Right renal pelvis (tissue), 4 donors: Measurements from ENCODE around the gene DYNLT5. TPM values are rescaled to one million over a fixed set of nuclear protein-coding genes. Genes with fewer than 3 reads are reported as not detected.
"Not testable (repeated sequence)": the region's sequence is repeated elsewhere in the genome, so short reads cannot be mapped to it uniquely, and the experiment has no call there.

Source experiments
- DNase-seq, 4 donors: peaks; one replicate each; pipeline ENCODE4 v3.0.0-alpha.2; 2013; ENCODE audit warnings: low read depth in 4 of 4, low spot score in 3 of 4, missing footprints in 1 of 4
- polyA plus RNA-seq, 4 donors: library from polyadenylated mRNA; unstranded; fragments of 120-200 nt; gene quantifications; one replicate each; pipeline ENCODE4 v1.2.1, GENCODE V29; 2013; ENCODE audit not compliant: insufficient read length in 4 of 4

Gene DYNLT5, protein sequence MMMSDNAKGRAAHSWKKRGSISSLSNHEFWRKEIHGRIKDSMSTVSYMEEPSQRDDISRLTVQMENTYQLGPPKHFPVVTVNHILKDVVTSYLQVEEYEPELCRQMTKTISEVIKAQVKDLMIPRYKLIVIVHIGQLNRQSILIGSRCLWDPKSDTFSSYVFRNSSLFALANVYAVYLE
- polyA plus RNA-seq: 1 to 10 TPM; 1.4 to 3.6 (median 2.0) TPM

DNA sequence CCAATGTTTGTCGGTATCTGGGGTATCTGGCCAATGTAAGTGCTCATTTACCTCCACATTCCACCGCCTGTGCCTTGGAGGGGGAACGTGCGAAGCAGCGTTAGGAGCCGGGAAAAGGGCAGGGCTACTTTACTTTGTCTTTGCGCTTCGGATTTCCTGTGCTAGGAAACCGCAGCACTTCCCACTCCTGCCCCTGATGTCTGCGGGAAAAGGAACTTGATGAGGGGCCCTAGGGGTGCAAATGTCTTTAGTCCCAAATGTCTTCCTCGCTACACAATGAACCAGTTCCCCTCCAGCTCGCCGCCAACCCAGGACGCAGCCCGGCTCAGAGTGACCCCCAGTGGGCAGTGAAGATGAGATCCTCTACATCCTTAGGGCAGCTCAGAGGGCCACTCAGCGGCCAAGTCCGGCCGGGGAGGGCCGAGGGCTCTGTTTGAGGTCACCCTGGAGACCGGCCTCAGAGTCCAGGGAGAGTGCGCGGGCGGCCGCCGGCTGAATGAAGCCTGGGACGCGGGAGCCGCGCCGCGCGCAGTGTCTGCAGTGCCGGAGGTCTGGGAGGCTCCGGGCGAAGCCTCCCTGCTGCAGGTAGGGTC is at the start of gene DYNLT5:
TSS of gene DYNLT5 (plus strand) at position 460 of the 593 bp plus-strand sequence. CDS start 2,200 bp downstream, outside the sequence.
- DNase-seq: peak; percentile 10 to 32 (median 21)

DNA sequence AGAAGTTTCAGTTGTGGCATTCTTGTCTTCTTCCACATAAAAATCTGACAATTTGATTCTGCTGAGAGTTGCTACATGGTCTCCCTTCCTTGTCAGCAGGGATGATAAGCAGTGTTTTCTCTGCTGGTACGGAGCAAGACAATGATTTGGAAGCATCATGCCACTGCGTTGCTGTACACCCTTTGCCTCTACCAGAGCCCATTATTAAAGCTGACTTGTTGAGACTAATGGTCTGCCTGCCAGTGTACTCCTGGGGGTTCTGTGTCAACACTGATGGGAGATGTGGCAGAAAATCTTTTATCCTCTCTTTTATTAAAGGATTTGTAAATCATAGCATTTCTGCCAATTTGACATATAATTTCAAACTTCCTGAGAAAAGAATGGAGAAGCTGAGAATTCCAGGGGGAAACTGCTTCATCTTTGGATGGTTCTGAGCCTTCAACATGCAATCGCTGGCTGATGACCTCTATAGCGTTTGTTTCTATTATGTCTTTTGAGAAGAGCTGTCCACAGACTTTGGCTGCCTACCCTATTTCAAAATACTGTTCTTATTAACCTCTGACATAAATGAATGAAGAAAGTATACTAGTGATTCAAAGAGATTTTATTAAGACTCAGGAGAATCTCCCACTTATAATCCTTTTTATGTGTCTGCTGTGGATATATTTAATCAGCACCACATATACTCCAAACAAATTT is 47.9 kb upstream of the DYNLT5 start:
- no peak for DNase-seq

GRCh38 chr1:66705110-66705509 is 47.1 kb upstream of the DYNLT5 start:
- DNase-seq: no peak

GRCh38 chr1:66711420-66711819 is 40.8 kb upstream of the DYNLT5 start:
- DNase-seq: no peak

GRCh38 chr1:66712839-66713238 is 39.4 kb upstream of the DYNLT5 start:
- DNase-seq: no peak

DNA sequence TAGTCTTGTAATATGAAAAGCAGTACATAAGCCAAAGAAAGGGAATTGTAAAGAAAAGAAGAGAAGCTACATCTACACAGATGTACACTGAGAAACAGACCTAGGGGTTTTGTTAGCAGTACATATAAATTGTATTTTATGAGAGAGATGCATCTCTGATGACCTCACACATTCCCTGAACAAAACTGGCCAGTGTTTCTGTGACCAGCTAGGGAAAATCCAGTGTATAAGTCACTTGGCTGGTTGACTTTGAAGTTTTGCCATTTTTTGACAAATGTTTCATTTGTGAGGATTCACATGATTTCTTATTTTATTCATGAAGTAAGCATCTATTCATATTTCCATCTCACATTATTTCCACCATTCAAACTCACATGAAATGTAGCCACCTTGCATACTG is 28.3 kb upstream of the DYNLT5 start:
- DNase-seq: no peak

GRCh38 chr1:66725885-66726665 is 26.2 kb upstream of the DYNLT5 start:
- peak; percentile 47 to 68 (median 54) for DNase-seq

- DNase-seq: no peak
These were observed 24.2 kb upstream of the DYNLT5 start for GRCh38 chr1:66728021-66728420.

DNA sequence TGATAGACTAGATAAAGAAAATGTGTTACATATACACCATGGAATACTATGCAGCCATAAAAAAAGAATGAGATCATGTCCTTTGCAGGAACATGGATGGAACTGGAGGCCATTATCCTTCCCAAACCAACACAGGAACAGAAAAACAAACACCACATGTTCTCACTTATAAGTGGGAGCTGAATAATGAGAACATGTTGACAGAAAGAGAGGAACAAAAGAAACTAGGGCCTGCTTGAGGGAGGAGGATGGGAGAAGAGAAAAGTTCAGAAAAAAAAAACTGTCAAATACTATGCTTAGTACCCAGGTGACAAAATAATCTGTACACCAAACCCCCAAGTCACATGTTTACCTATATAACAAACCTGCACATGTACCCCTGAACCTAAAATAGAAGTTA is 23.5 kb upstream of the DYNLT5 start:
- not testable (repeated sequence) for DNase-seq

- no peak for DNase-seq
These were observed 23.1 kb upstream of the DYNLT5 start for GRCh38 chr1:66729119-66729518.

- DNase-seq: no peak
These were observed 22.7 kb upstream of the DYNLT5 start for GRCh38 chr1:66729523-66729922.

- no peak for DNase-seq
These were observed 21.8 kb upstream of the DYNLT5 start for GRCh38 chr1:66730462-66730861.

- DNase-seq: no peak
These were observed 20.9 kb upstream of the DYNLT5 start for GRCh38 chr1:66731170-66731865.

DNA sequence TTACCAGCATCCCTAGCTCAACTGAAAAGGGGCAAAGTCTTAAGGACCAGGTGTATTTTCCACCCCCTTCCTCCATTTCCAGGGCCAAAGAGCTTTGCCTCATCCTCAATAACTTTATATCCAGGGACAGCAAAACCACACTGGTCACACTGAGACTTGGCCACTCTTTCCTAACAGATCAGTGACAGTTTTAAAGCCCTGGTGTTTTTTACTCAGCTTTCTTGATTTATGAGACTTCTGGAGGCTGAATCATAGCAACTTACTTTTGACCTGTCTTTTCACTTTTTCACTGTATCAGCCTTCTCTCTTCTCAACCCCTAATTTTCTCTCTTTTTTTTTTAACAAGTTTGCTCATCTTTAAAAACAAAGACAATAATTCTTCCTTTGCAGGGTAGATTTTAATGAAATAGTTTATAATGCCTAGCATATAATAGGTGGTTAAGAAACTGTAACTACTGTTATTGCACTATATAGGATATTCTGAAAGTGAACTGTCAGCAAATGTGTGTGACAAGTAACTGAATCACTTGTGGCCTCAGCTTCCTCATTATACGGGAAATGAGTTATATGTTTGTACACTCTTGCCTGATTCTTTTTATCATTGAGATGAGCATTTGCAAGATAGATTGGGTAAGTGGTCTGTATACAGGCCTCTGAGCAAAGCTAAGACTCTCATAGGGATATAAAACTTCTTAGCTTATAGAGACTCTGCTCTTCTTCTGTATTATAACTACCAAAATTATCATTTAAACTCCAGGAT is 19.7 kb upstream of the DYNLT5 start:
- DNase-seq: no peak

- no peak for DNase-seq
These were observed 18.8 kb upstream of the DYNLT5 start for GRCh38 chr1:66733348-66734017.

DNA sequence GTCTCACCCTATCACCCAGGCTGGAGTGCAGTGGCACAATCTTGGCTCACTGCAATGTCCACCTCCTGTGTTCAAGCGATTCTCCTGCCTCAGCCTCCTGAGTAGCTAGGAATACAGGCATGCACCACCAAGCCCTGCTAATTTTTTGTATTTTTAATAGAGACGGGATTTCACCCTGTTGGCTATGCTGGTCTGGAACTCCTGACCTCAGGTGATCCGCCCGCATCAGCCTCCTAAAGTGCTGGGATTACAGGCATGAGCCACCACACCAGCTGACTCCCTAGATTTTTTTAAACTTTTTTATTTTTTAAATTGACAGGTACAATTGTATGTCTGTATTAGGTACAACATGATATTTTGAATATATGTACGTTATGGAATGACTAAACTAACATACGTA is 17.7 kb upstream of the DYNLT5 start:
- DNase-seq: not testable (repeated sequence)

- no peak for DNase-seq
These were observed 14.4 kb upstream of the DYNLT5 start for GRCh38 chr1:66737836-66738235.

- no peak for DNase-seq
These were observed 12.7 kb upstream of the DYNLT5 start for GRCh38 chr1:66739401-66740157.

- no peak for DNase-seq
These were observed 6.8 kb upstream of the DYNLT5 start for GRCh38 chr1:66745451-66745850.
